K562 (cell line): ENCODE measurements around the gene RERE. TPM values are rescaled to one million over a fixed set of nuclear protein-coding genes. Genes with fewer than 3 reads are reported as not detected.

Experiments used
- ATAC-seq: fragments of 200-7000 bp; cut with Tn5 transposase; 3 replicates; pipeline ENCODE4 v1.9.1; 2020; ENCODE audit warnings: moderate library complexity
- BruUV-seq: library from RNA; stranded (reverse); fragments of 400-500 nt; replicated peaks from 2 replicates; lab custom pipeline; 2021; lab: Mats Ljungman, UMichigan
- CTCF ChIA-PET: fragments of 300-600 bp; formaldehyde crosslinking; extraction: SDS; loops from one replicate; lab custom pipeline; 2021; ENCODE audit warnings: low intra/inter-chr PET ratio; lab: Yijun Ruan, JAX
- POLR2A ChIA-PET: fragments of 300-600, 350-650 bp; sonication (Branson Sonifier 250); formaldehyde crosslinking; extraction: SDS; loops from one replicate; lab custom pipeline; 2021; ENCODE audit warnings: antibody characterized with exemption, inconsistent platforms; lab: Yijun Ruan, JAX
- DNase-seq, 4 experiments: peaks; one replicate each; pipeline versions ENCODE4 v3.0.0 to v3.0.0-alpha.2; 2011 to 2018; ENCODE audit warnings: low spot score in 3 of 4, mixed read lengths in 3 of 4; ENCODE audit errors: extremely low read depth in 1 of 4
- FAIRE-seq: peaks from 2 replicates; lab custom pipeline; 2011; peaks lifted over from hg19 to GRCh38; lab: Jason Lieb, UNC
- H2AFZ ChIP-seq: 2 replicates; pipeline ENCODE4 v1.6.0; 2011; ENCODE audit warnings: low read depth, low read length, control low read depth, inconsistent platforms
- H3K27ac ChIP-seq: fragments of 200-600 bp; 3 replicates; pipeline ENCODE4 v1.8.0; 2011; ENCODE audit warnings: low read depth, mild to moderate bottlenecking, control low read depth, inconsistent platforms, low read length, moderate library complexity, mixed read lengths; ENCODE audit errors: extremely low read depth
- H3K27me3 ChIP-seq, 2 experiments: fragments of 300-600 bp in 1 of 2; 2 replicates in 1 of 2; 3 replicates in 1 of 2; pipeline versions ENCODE4 v1.6.0 to v1.8.0; 2011; ENCODE audit warnings: inconsistent platforms in 2 of 2, low read length in 2 of 2, mild to moderate bottlenecking in 1 of 2, mixed read lengths in 1 of 2, moderate library complexity in 1 of 2; ENCODE audit not compliant: control insufficient read depth in 2 of 2, insufficient read depth in 2 of 2
- H3K36me3 ChIP-seq: fragments of 300-600 bp; 3 replicates; pipeline ENCODE4 v1.8.0; 2011; ENCODE audit warnings: mild to moderate bottlenecking, low read length, inconsistent platforms; ENCODE audit not compliant: control insufficient read depth, insufficient read depth
- H3K4me1 ChIP-seq, 2 experiments: fragments of 200-600 bp in 1 of 2; replicated peaks in 1 of 2; 2 replicates in 1 of 2; 3 replicates in 1 of 2; pipeline versions ENCODE4 v1.5.1 to v1.8.0; 2011; ENCODE audit warnings: inconsistent platforms in 2 of 2, low read length in 2 of 2, mild to moderate bottlenecking in 1 of 2, mixed read lengths in 1 of 2, moderate library complexity in 1 of 2; ENCODE audit not compliant: control insufficient read depth in 2 of 2, insufficient read depth in 2 of 2
- H3K4me2 ChIP-seq: 2 replicates; pipeline ENCODE4 v1.6.1; 2011; ENCODE audit warnings: low read length, control low read depth, inconsistent platforms, mixed read lengths; ENCODE audit not compliant: insufficient read depth
- H3K4me3 ChIP-seq: fragments of 200-600 bp; sonication (generic), shearing (Covaris generic); 2 replicates; pipeline ENCODE4 v1.5.1; 2016; ENCODE audit warnings: control low read depth, inconsistent platforms
- H3K79me2 ChIP-seq: fragments of 200-600 bp; 3 replicates; pipeline ENCODE4 v1.8.0; 2011; ENCODE audit warnings: low read length, inconsistent platforms; ENCODE audit not compliant: control insufficient read depth, insufficient read depth
- H3K9ac ChIP-seq, 2 experiments: 2 replicates each; pipeline versions ENCODE4 v1.6.0 to v1.6.1; 2011; ENCODE audit warnings: low read depth in 2 of 2, low read length in 2 of 2, control low read depth in 1 of 2, inconsistent platforms in 1 of 2, mild to moderate bottlenecking in 1 of 2, mixed read lengths in 1 of 2; ENCODE audit not compliant: insufficient read depth in 1 of 2
- H3K9me1 ChIP-seq: one replicate; pipeline ENCODE4 v1.6.0; 2011; ENCODE audit warnings: inconsistent platforms, mild to moderate bottlenecking, low read length, moderate library complexity; ENCODE audit not compliant: control insufficient read depth, insufficient read depth
- H3K9me3 ChIP-seq: replicated peaks from 2 replicates; pipeline ENCODE4 v1.5.1; 2011; ENCODE audit warnings: low read depth, low read length, inconsistent platforms; ENCODE audit not compliant: control insufficient read depth, insufficient read depth
- H4K20me1 ChIP-seq: replicated peaks from 2 replicates; pipeline ENCODE4 v1.6.1; 2011; ENCODE audit warnings: low read length, inconsistent platforms, mixed read lengths; ENCODE audit not compliant: control insufficient read depth, insufficient read depth
- ETV6 ChIP-seq, 3 experiments: fragments of 150-350 bp in 1 of 3; sonication (generic) in 1 of 3; formaldehyde crosslinking in 1 of 3; IDR thresholded peaks; 2 replicates each; pipeline versions ENCODE4 v1.6.1 to v1.8.0; 2014 to 2022; ENCODE audit warnings: borderline replicate concordance in 2 of 3, low read depth in 2 of 3, antibody characterized with exemption in 1 of 3, low read length in 1 of 3, mild to moderate bottlenecking in 1 of 3, missing genetic modification reagents in 1 of 3
- HMG20B ChIP-seq: fragments of 250-450 bp; sonication (Bioruptor Pico); IDR thresholded peaks from 2 replicates; pipeline ENCODE4 v1.5.0; 2021; ENCODE audit warnings: mild to moderate bottlenecking
- IRF2 ChIP-seq: sonication (generic); formaldehyde crosslinking; IDR thresholded peaks from 2 replicates; pipeline ENCODE4 v1.8.1; 2022; ENCODE audit warnings: mild to moderate bottlenecking, missing genetic modification reagents
- LCOR ChIP-seq: sonication (generic); formaldehyde crosslinking; IDR thresholded peaks from 2 replicates; pipeline ENCODE4 v1.8.0; 2022; ENCODE audit warnings: mild to moderate bottlenecking, missing genetic modification reagents
- NR2C2 ChIP-seq, 2 experiments: fragments of 200-800 bp in 1 of 2; sonication (Bioruptor generic) in 1 of 2; sonication (generic) in 1 of 2; formaldehyde crosslinking in 1 of 2; IDR thresholded peaks; 2 replicates each; pipeline versions ENCODE4 v1.6.1 to v1.8.0; 2016 to 2022; ENCODE audit warnings: mild to moderate bottlenecking in 1 of 2, missing compliant biosample characterization in 1 of 2, missing genetic modification characterization in 1 of 2, missing genetic modification reagents in 1 of 2
- SAFB ChIP-seq: fragments of 200-400 bp; formaldehyde crosslinking; IDR thresholded peaks from 2 replicates; pipeline ENCODE4 v1.6.1; 2017; ENCODE audit warnings: low read depth, low read length, borderline replicate concordance
- THRAP3 ChIP-seq: fragments of 450-650 bp; IDR thresholded peaks from 2 replicates; pipeline ENCODE4 v1.6.1; 2016; ENCODE audit warnings: mild to moderate bottlenecking, inconsistent platforms, borderline replicate concordance
- THRB ChIP-seq: fragments of 450-650 bp; formaldehyde crosslinking; conservative IDR thresholded peaks from 2 replicates; pipeline ENCODE4 v1.4.0; 2022; ENCODE audit warnings: mild to moderate bottlenecking, missing genetic modification characterization
- XRCC5 ChIP-seq: fragments of 200-400 bp; formaldehyde crosslinking; IDR thresholded peaks from 2 replicates; pipeline ENCODE4 v1.6.1; 2017; ENCODE audit warnings: low read depth, mild to moderate bottlenecking, low read length
- ZNF121 ChIP-seq: sonication (generic); formaldehyde crosslinking; conservative IDR thresholded peaks from 2 replicates; pipeline ENCODE4 v1.8.0; 2022; ENCODE audit warnings: missing genetic modification reagents
- ZNF592 ChIP-seq: fragments of 450-650 bp; IDR thresholded peaks from 2 replicates; pipeline ENCODE4 v1.6.1; 2017; ENCODE audit warnings: antibody characterized with exemption, mild to moderate bottlenecking
- WGBS: fragments of 100-300 bp; shearing (Covaris generic); methylation state at CpG from one replicate; pipeline ENCODE4 v1.1.6; 2016; ENCODE audit warnings: low coverage, mixed read lengths; ENCODE audit not compliant: insufficient coverage; ENCODE audit errors: missing lambda C conversion rate; 5-methylcytosine and 5-hydroxymethylcytosine counted together
- in situ Hi-C: fragments of 300-500 bp; cut with MboI; formaldehyde crosslinking; loops from 4 replicates; pipeline ENCODE4 v1.15.0; 2018; ENCODE audit warnings: inconsistent platforms, mixed read lengths
- intact Hi-C: fragments of 100-400 bp; cut with micrococcal nuclease; formaldehyde crosslinking; loops from 2 replicates; pipeline ENCODE4 v1.14.2; 2022
- polyA plus RNA-seq, 8 experiments: library from polyadenylated mRNA; depleted of rRNA in 4 of 8; stranded (reverse) in 5 of 8; unstranded in 3 of 8; fragments of >200 nt; fragmentation: Nextera tagmentation in 2 of 8; fragmentation: Illumina TruSeq in 1 of 8; extraction: Ambion mirVana in 2 of 8; extraction: Trizol in 1 of 8; gene quantifications; 2 replicates each; pipeline versions ENCODE4 v1.2.1 to v1.2.3, GENCODE V29; 2011 to 2014; ENCODE audit warnings: inconsistent platforms in 1 of 8, missing spikeins in 1 of 8
- total RNA-seq, 7 experiments: library from RNA; depleted of rRNA in 6 of 7; stranded (reverse); fragments of >200 nt in 6 of 7; fragmentation: Illumina TruSeq in 2 of 7; extraction: Trizol in 2 of 7; gene quantifications; 2 replicates each; pipeline versions ENCODE4 v1.2.1 to v1.2.3, GENCODE V29; 2011 to 2021; ENCODE audit warnings: low replicate concordance in 1 of 7
- TF ChIP-seq, protein P1 (sequence below): fragments of 250-450 bp; sonication (Bioruptor Pico); IDR thresholded peaks from 2 replicates; pipeline ENCODE4 v1.4.0; 2020; ENCODE audit warnings: mild to moderate bottlenecking
- TF ChIP-seq, protein P2 (sequence below): fragments of 450-650 bp; IDR thresholded peaks from 2 replicates; pipeline ENCODE4 v1.6.1; 2016

Gene RERE
- total and polyA plus RNA-seq, 9 of the 15 experiments (the other 6 are each of a cell fraction or from before 2014, with no cell fraction given): 3.0 to 51.5 (median 13.4) TPM

DNA sequence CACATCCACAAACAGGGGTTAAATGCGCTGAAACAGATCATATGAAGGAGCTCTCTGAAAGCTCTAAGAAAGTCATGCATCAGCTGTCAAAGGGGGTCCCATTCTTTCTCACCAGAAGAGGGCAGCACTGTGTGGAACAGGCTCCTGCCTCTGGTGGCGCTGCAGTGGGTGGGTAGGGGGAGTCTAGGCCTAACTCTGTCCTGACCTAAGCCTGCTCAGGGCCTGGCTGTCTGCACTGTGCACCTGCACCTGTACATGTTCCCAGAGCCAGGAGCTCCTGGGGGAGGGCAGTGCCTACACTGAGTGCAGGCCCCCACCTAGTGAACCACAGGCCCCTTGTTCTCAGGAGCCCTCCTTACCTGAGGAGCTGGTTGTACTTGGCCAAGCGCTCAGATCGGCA is 45.1 kb upstream of the RERE start:
- H3K9me1 ChIP-seq: peaks cover 14% of the 10 kb centered on the region
- H3K4me2 ChIP-seq: no peak overlapping the region
- no peak overlapping the region for H3K9ac ChIP-seq
- intact Hi-C loops: no loop called here
- peaks cover 83% of the 10 kb centered on the region for H4K20me1 ChIP-seq
- ATAC-seq: peak; percentile 64
- no TSS peak for BruUV-seq
- peaks cover 98% of the 10 kb centered on the region for H3K36me3 ChIP-seq
- 86% methylated on average over 4 of the region's 4 CpGs for WGBS
- H3K4me1 ChIP-seq: peaks cover 13% of the 10 kb centered on the region in 2 experiments
- H3K9me3 ChIP-seq: no peaks in the 10 kb centered on the region
- CTCF ChIA-PET: no interaction called here
- in situ Hi-C loops: no loop called here
- H2AFZ ChIP-seq: no peak overlapping the region
- H3K4me3 ChIP-seq: no peak overlapping the region
- POLR2A ChIA-PET: interaction anchor here (0.5 to 14.9 kb wide), 10 partner anchors 8 to 182 kb away, joined by 3 to 219 read pairs (median 4); partner anchors contain the start of gene ENO1
- peaks cover 33% of the 10 kb centered on the region for H3K79me2 ChIP-seq
- peak; percentile 29 for FAIRE-seq
- DNase-seq: peak; percentile 57 to 76 (median 60)
- peak overlapping the region; percentile 1; the same call in 1 of the 3 replicates for H3K27ac ChIP-seq
- H3K27me3 ChIP-seq: no peaks in the 10 kb centered on the region
- no peak for TF ChIP-seq SAFB
- no peak for TF ChIP-seq ZNF121 (CRISPR knock-in tag)
- TF ChIP-seq HMG20B (CRISPR knock-in tag): no peak
- 0 out of 2 replicates have a peak, but pooled peaks have one; percentile 53 for TF ChIP-seq THRB (CRISPR knock-in tag)
- no peak for TF ChIP-seq IRF2
- 0 out of 2 replicates have a peak, but pooled peaks have one; percentile 23 for TF ChIP-seq XRCC5
- no peak for TF ChIP-seq LCOR (CRISPR knock-in tag)
- TF ChIP-seq NR2C2 (CRISPR knock-in tag; IDR thresholded peaks at IDR 0.05): 0 out of 2 replicates have a peak, but pooled peaks have one; percentile 25
- no peak for TF ChIP-seq NR2C2 (tag; IDR thresholded peaks at IDR 0.05)
- TF ChIP-seq ETV6 (IDR thresholded peaks at IDR 0.05; ENCODE audit: borderline replicate concordance in 1 of 2, low read depth in 2 of 2, low read length in 1 of 2): no peak
- TF ChIP-seq ETV6 (CRISPR knock-in tag; IDR thresholded peaks at IDR 0.05; ENCODE audit: borderline replicate concordance): no peak
- TF ChIP-seq THRAP3: 0 out of 2 replicates have a peak, but pooled peaks have one; percentile 50
- TF ChIP-seq, protein P1, sequence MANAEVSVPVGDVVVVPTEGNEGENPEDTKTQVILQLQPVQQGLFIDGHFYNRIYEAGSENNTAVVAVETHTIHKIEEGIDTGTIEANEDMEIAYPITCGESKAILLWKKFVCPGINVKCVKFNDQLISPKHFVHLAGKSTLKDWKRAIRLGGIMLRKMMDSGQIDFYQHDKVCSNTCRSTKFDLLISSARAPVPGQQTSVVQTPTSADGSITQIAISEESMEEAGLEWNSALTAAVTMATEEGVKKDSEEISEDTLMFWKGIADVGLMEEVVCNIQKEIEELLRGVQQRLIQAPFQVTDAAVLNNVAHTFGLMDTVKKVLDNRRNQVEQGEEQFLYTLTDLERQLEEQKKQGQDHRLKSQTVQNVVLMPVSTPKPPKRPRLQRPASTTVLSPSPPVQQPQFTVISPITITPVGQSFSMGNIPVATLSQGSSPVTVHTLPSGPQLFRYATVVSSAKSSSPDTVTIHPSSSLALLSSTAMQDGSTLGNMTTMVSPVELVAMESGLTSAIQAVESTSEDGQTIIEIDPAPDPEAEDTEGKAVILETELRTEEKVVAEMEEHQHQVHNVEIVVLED: no peak
- TF ChIP-seq ZNF592: 0 out of 2 replicates have a peak, but pooled peaks have one; percentile 19
- TF ChIP-seq, protein P2, sequence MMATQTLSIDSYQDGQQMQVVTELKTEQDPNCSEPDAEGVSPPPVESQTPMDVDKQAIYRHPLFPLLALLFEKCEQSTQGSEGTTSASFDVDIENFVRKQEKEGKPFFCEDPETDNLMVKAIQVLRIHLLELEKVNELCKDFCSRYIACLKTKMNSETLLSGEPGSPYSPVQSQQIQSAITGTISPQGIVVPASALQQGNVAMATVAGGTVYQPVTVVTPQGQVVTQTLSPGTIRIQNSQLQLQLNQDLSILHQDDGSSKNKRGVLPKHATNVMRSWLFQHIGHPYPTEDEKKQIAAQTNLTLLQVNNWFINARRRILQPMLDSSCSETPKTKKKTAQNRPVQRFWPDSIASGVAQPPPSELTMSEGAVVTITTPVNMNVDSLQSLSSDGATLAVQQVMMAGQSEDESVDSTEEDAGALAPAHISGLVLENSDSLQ: peak; percentile 44; the same call in 1 of the 2 replicates
